Muscle of back (tissue), 11 donors: ENCODE results near the gene SP140L. TPM values are rescaled to one million over a fixed set of nuclear protein-coding genes. Genes with fewer than 3 reads are reported as not detected.
"Not testable (repeated sequence)": the region's sequence is repeated elsewhere in the genome, so short reads cannot be mapped to it uniquely, and the experiment has no call there.

Experiments used
- DNase-seq, 3 donors: peaks; one replicate each; pipeline versions ENCODE4 v3.0.0 to v3.0.0-alpha.2; 2013
- polyA plus RNA-seq, 10 donors: library from polyadenylated mRNA; unstranded; fragments of 120-200 nt; gene quantifications; one replicate each; pipeline ENCODE4 v1.2.1, GENCODE V29; 2013; ENCODE audit not compliant: insufficient read length in 10 of 10

SP140L gene
- polyA plus RNA-seq, 10 donors, result 3.0 to 9.3 (median 5.5) TPM

DNA sequence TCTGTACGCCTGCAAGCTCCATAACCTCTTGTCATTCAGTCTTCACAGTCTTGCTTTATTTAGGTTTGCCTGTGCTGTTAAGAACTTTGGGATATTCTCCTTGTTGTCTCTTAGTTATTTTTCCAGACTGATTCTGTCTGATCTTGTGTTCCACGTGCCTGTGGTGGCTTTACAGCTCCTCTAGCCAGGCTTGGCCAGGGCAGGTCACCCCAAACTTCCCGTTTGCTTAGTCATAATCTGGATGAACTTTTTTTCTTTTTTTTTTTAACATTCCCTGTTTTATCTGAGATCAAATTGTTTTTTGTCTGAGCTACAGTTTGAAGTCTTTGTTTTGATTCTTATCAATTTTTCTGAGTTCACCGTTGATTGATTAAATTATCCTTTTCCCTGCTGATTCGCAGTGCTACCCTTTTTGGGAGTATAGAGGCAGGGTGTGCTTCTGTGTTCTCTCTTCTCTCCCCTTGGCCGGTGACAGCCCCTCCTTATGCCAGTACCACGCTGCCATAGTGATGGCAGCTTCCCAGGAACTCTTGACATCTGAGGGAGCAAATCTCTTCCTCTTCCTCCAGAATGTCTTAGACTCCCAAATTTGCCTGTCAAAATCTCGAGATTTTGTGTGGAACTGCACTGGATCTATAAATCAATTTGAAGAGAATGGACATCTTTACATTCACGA, 91.5 kb downstream of the SP140L start:
- no peak for DNase-seq

- no peak for DNase-seq
These were observed 92.2 kb downstream of the SP140L start for GRCh38 chr2:230419181-230419580.

DNA sequence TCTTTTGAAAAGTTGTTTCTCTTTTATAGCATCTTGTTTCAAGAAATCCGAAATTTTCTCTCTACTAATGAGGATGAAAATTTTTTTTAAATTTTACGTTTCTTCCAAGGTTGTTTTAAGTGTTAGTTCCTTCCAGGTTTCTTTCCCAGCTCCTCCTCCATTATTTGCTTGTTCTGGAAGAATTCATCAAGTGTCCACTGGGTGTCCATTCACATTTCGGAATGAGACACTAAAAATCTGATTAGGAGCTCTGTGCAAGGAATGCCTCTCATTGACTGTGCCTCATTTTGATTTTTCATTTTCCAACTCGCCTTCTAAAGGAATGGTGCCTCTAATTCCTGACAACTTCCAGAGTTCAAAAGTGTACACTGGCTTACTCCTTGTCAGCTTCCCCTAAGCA, 95.2 kb downstream of the SP140L start:
- DNase-seq, result no peak

DNA sequence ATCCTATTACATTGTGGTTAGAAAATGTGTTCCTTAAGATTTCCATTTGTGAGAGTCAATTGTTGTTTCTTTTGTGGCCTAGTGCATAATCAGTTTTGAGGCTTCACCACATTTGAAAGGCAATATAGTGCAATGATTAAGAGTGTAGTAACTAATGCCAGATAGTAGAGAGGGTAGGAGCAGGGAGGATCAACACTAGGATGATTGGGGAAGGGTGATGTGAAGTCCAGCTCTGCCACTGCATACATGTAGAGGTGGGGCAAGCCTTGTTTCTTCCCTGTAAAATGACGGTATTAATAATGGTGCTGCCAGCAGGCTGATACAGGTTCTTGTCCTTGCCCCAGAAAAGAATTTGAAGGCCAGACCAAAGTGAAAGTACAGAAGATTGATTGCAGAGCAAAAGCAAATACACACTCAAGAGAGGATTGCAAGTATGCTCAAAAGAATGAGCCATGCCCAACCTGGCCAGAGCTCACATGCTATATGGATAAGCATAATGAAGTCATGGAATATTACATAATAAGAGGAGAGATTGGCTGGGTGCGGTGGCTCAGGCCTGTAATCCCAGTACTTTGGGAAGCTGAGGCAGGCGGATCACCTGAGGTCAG, 97.0 kb downstream of the SP140L start:
- no peak for DNase-seq

- DNase-seq, result no peak
These were observed 98.4 kb downstream of the SP140L start for GRCh38 chr2:230425377-230425776.

GRCh38 chr2:230429513-230429912, 102.5 kb downstream of the SP140L start:
- DNase-seq, result no peak

DNA sequence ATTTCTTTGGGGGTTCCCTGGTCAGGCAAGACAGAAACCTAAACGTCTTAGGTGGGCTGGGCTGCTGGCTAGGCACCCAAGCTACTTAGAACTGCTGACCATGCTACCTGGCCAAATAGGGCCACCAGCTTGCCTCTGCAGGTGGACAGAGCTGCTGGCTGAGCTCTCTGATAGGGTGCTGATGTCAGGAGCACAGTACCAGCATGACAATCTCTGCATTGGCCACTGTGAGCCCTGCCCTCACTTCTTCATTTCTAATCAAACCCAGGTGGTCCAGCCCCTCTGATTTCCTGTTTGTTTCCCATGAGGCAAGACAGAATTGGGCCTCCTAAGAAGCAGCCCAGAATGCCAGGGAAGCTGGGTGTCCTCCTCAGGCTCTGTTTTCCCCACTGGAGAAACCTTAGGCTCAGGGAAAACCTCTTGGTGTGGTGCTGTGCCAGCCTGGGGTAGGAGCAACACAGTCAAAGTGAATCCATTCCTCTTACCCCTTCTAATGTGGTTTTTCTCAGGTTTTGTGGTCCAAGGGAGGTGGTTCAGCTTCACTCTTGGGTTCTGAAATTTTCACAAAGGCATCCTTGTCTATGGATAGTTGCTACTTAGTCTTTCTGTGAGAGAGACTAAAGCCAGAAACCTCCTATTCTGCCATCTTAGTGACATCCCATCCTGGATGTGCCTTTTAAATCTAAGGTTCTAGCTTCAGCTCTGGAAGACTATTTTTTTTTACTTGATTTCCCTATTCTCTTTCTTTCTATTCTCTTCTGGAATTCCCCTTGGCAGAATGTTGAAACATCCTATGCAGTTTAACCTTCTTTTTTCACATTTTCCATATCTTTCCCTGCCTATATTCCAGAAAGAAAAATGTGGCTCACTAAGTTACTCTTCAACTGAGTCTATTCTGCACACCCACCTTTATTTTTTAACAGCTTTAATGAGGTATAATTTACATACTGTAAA, 104.2 kb downstream of the SP140L start:
- DNase-seq, result no peak

DNA sequence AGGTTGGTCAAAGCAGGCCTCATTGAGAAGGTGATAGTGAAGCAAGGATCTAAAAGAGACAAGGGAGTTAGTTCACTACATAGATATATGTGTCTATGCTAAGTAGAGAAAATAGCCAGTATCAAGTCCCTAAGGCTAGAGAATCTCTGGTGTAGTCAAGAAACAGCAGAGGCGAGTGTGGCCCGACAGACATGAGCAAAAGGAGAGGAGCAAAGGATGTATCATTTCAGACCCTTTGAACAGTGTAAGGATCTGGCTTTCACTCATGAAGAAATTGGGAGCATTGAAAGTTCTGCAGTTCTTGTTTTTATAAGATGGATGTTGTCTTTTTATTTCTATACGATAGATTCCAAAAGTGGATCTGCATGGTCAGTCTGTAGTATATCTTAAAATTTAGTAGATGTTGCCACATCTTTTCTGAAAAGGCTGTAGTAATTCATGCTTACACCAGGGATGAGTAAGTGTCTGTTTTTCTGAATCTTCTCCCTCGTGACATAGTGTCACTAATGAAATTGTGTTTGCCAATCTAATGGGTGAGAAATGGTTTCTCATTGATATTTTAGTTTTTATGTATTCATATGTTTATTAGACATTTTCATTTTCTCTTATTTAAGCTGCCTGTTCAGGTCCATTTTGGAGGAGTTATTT, 107.8 kb downstream of the SP140L start:
- DNase-seq, result no peak

- DNase-seq, result no peak
These were observed 108.4 kb downstream of the SP140L start for GRCh38 chr2:230435431-230435830.

GRCh38 chr2:230439121-230439520, 112.1 kb downstream of the SP140L start:
- not testable (repeated sequence) for DNase-seq

DNA sequence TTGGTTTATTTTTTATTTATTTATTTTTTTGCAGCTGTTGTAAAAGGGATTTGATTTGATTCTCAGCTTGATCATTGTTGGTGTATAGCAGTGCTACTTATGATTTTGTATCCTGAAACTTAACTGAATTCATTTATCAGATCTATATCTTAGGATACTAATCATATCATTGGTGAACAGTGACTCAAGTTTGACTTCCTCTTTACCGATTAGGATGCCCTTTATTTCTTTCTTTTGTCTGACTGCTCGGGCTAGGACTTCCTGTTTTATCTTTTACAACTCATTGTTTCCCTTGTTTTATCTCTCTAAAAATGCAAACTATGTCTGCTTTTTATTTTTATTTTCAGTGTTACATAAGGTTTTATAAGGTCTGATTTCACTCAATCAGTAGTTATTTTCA, 112.6 kb downstream of the SP140L start:
- no peak for DNase-seq

DNA sequence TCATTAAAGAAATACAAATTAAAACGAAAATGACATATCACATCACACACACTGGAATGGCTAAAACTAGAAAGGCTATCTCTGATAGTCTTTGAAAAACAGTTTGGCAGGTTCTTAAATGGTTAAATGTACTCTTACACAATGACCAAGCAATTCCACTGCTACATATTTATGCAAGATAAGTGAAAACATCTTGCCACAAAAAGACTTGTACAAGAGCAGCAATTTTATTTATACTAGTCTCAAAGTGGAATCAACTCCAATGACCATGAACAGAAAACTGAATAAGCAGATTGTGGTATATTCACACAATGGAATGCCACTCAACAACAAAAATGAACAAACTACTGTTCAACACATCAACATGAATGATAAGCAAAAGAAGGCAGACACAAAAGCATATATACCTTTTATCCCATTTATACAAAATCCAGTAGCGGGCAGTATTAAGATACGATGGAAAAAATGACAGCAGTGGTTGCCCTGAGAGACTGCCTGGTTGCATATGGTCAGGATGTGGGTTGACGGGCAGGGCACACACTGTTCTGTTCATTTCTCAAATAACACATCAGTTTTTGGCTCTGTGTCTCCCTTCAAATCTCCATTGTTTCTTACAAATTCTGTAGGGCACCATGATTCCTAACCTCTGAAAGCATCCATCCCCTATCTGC, 114.4 kb downstream of the SP140L start:
- no peak for DNase-seq

DNA sequence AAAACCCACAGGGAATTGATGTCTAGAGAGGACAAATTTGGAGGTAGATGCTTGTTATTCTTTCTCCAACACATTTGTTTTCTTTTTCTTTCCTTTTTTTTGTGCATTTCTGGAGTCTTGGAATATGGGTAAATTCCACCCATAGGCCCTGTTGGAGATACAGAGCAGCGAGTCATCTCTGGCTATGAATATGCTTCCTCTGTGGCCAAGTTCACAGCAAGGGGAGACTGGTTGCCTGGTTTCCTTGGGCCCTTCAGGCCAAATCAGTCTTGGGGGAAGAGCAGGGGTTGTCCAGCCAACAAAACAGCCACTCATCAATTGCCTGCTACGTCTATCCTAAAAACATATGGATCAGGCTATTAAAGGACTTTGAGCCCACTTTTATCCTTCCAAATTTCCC, 116.5 kb downstream of the SP140L start:
- DNase-seq, result peak in 1 of 3 donors; percentile 27

- no peak for DNase-seq
These were observed 117.8 kb downstream of the SP140L start for GRCh38 chr2:230444832-230445231.

GRCh38 chr2:230447036-230447435, 120.0 kb downstream of the SP140L start:
- DNase-seq, result no peak

DNA sequence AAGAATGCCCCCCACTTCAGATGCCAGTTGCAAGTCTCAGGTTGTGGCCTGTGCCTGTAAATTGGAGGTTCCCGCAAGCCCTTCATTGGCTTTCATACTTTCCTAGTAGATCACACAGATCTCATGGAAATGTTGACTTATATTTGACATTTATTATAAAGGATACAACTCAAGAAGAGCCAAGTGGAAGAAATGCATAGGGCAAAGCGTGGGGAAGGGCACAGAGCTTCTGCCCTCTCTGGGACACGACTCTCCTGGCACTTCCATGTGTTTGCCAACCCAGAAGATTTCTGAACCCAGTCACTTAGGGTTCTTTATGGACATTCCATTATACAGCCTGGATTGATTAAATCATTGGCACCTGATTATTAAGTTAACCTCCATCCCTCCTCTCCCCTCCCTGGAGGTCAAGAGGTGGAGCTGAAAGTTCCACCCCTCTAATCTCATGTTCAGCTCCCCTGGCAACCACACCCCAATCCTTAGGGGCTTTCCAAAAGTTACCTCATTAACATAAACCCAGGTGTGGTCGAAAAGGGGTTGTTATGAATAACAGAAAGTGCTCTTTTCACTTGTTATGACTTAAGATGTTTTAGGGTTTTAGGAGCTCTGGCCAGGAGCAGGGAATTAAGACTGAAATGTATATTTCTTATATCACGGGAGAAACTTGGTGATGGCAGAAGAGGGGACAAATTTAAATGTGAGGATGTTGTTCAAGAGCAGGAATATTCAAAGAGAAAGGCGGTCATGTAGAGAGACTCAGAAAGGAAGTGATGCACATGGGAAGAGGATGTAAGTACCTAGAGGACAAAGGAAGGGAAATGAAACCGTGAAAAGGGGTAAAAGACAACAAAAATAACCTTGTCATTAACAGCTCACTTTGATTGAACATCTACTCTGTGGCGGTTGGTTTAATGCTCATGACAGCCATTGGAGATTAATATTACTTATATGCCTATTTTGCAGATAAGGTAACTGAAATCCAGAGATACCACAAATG, 120.8 kb downstream of the SP140L start:
- DNase-seq, result no peak

DNA sequence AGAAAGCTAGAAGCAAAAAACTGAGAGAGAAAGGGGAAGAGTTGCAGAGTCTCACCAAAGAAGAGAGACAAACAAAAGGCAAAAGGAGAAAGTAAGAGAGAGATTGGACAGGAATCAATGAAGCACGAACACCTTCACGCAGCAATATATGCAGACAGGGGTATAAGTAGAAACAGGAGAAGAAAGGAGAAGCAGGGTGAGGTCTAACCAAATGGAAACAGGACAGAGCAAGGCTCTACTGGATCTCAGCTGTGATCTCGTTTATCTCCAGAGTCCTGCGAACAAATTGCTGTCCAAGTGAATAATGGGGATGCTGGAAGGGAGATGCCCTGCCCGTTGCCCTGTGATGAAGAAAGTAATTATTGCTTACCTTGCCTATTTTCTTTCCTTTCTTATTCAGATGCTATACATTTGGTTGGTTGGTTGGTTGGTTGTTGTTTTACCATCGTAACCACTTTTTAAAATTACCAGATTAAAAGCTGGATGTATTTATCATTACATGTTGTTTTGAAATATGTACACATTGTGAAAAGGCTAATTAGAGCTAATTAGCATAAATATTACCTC, 123.0 kb downstream of the SP140L start:
- DNase-seq, result no peak

DNA sequence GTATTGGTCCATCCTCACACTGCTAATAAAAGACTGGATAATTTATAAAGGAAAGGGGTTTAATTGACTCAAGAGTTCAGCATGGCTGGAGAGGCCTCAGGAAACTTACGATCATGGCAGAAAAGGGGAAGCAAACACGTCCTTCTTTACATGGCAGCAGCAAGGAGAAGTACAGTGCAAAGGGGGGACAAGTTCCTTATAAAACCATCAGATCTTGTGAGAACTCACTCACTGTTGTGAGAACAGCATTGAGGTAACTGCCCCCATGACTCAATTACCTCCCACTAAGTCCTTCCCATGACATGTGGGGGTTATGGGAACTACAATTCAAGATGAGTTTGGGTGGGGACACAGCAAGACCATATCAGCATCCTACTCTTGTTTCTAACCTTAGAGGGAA, 126.0 kb downstream of the SP140L start:
- DNase-seq, result no peak
